CD4-positive, alpha-beta memory T cell (primary cell): ENCODE measurements around the gene SLC12A5. TPM values are rescaled to one million over a fixed set of nuclear protein-coding genes. Genes with fewer than 3 reads are reported as not detected.
A peak's percentile ranks its signal among the peaks of the same experiment; 100 is the strongest.

Experiments used
- CTCF ChIA-PET: fragments of 350-600 bp; sonication (Branson Sonifier 250); formaldehyde crosslinking; loops from one replicate; lab custom pipeline; 2021; ENCODE audit warnings: inconsistent platforms; ENCODE audit not compliant: partially characterized antibody; lab: Charles Lee
- POLR2A ChIA-PET: fragments of 350-600 bp; sonication (Branson Sonifier 250); formaldehyde crosslinking; loops from one replicate; lab custom pipeline; 2021; ENCODE audit not compliant: partially characterized antibody; lab: Charles Lee
- DNase-seq, 5 donors: peaks; one replicate each; pipeline versions ENCODE4 v3.0.0 to v3.0.0-alpha.2; 2020 to 2022; ENCODE audit warnings: mixed read lengths in 1 of 5
- H3K27ac ChIP-seq: one replicate; pipeline ENCODE4 v1.7.0; 2013; ENCODE audit warnings: low read depth, low read length
- H3K27me3 ChIP-seq: 2 replicates; pipeline ENCODE4 v1.7.0; 2013; ENCODE audit warnings: mild to moderate bottlenecking, low read length, moderate library complexity; ENCODE audit not compliant: insufficient read depth
- H3K36me3 ChIP-seq: 2 replicates; pipeline ENCODE4 v1.7.0; 2013; ENCODE audit warnings: mild to moderate bottlenecking, low read length, moderate library complexity; ENCODE audit not compliant: insufficient read depth
- H3K4me1 ChIP-seq: 2 replicates; pipeline ENCODE4 v1.7.0; 2013; ENCODE audit warnings: mild to moderate bottlenecking, low read length, moderate library complexity; ENCODE audit not compliant: insufficient read depth
- H3K4me3 ChIP-seq, 2 donors: one replicate each; pipeline ENCODE4 v1.7.0; 2013; ENCODE audit warnings: low read length in 2 of 2, mild to moderate bottlenecking in 1 of 2
- H3K9me3 ChIP-seq, 2 donors: one replicate each; pipeline ENCODE4 v1.7.0; 2013; ENCODE audit warnings: low read length in 2 of 2, control low read depth in 1 of 2; ENCODE audit not compliant: control insufficient read depth in 1 of 2
- H3K27ac Mint-ChIP-seq, 7 donors: one replicate each; pipeline ENCODE4 v1.8.0; 2020 to 2021; ENCODE audit warnings: mixed read lengths in 7 of 7, mild to moderate bottlenecking in 6 of 7, inconsistent platforms in 3 of 7, moderate library complexity in 3 of 7
- H3K27me3 Mint-ChIP-seq, 2 donors: one replicate each; pipeline ENCODE4 v1.8.0; 2020 to 2021; ENCODE audit warnings: mixed read lengths in 2 of 2
- H3K36me3 Mint-ChIP-seq, 2 donors: one replicate each; pipeline ENCODE4 v1.8.0; 2020 to 2021; ENCODE audit warnings: mixed read lengths in 2 of 2, inconsistent platforms in 1 of 2, mild to moderate bottlenecking in 1 of 2
- H3K4me1 Mint-ChIP-seq, 4 donors: one replicate each; pipeline ENCODE4 v1.8.0; 2020 to 2021; ENCODE audit warnings: mixed read lengths in 4 of 4, mild to moderate bottlenecking in 1 of 4
- H3K4me3 Mint-ChIP-seq, 8 donors: one replicate each; pipeline ENCODE4 v1.8.0; 2020 to 2021; ENCODE audit warnings: mixed read lengths in 8 of 8, mild to moderate bottlenecking in 7 of 8, moderate library complexity in 6 of 8, inconsistent platforms in 3 of 8
- H3K9me3 Mint-ChIP-seq, 8 donors: one replicate each; pipeline ENCODE4 v1.8.0; 2020 to 2021; ENCODE audit warnings: mixed read lengths in 8 of 8, mild to moderate bottlenecking in 5 of 8, inconsistent platforms in 3 of 8, moderate library complexity in 1 of 8
- intact Hi-C: fragments of 100-400 bp; cut with micrococcal nuclease; formaldehyde crosslinking; loops from one replicate; pipeline ENCODE4 v1.15.1; 2023
- polyA plus RNA-seq, 2 donors: library from polyadenylated mRNA; unstranded; fragments of 300-500 nt; fragmentation: Illumina TruSeq; gene quantifications; one replicate each; pipeline ENCODE4 v1.2.3, GENCODE V29; 2021
- total RNA-seq, 2 experiments: library from RNA; stranded (reverse); gene quantifications; one replicate each; pipeline ENCODE4 v1.2.3, GENCODE V29; 2021

Gene SLC12A5
- total and polyA plus RNA-seq, 4 experiments from 2014 or later = not detected

- ChIA-PET POLR2A (interaction anchor here (0.6 to 2.9 kb wide), 11 partner anchors 9 to 112 kb away, joined by 3 to 9 read pairs (median 3); partner anchors contain the start of genes PCIF1 and ZNF335), CTCF (interaction anchor here (1.0 to 4.7 kb wide), 5 partner anchors 8 to 170 kb away, joined by 3 to 42 read pairs (median 4); no protein-coding TSS in a partner anchor)
- no peaks in the 10 kb centered on the region for H3K27me3 ChIP-seq
- peaks cover 82% of the 10 kb centered on the region for H3K4me1 ChIP-seq
- Mint-ChIP-seq H3K27me3 (peaks cover 1 to 16% of the 10 kb centered on the region in 2 donors), H3K27ac (peak overlapping the region; percentile 75 to 93 (median 77)), H3K4me1 (peaks cover 61 to 87% (median 74%) of the 10 kb centered on the region in 4 donors), H3K36me3 (no peaks in the 10 kb centered on the region), H3K4me3 (peak overlapping the region; percentile 50 to 88 (median 80)), H3K9me3 (no peaks in the 10 kb centered on the region)
- no peaks in the 10 kb centered on the region for H3K9me3 ChIP-seq
- no peak overlapping the region for H3K27ac ChIP-seq
- peak overlapping the region in 1 of 2 donors; percentile 17 for H3K4me3 ChIP-seq
- DNase-seq = peak; percentile 41 to 74 (median 57)
- H3K36me3 ChIP-seq = no peaks in the 10 kb centered on the region
- intact Hi-C loops = no loop called here
These were observed 24.0 kb upstream of the SLC12A5 start for GRCh38 chr20:46004889-46005473.

DNA sequence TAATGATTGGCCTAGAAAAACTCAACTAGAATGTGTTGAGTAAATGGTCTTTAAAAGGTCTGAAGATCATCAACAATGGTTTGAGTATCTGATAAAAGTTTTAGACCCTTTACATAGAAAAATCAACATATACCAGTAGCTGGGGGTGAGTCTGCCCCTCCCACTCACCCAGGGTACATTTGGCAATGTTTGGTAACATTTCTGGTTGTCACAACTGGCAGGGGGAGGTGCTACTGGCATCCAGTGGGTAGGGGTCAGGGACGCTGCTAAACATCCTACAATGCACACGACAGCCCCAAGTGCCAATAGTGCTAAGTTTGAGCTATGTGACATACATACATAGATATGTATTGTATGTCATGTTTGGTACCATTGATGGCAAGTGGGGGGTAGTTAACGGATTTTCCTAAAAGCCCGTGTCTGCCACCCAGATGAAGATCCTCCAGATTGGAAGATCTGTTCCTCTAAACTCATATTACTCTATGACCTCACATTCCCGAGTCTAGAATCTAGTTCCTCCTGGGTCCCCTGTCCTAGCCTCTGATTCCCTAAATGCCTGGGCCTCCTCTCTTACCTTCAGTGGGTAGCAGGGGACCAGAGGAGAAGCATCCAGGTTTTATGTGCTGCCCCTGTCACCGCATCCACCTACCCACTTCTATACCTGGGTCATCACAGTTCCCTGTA lies 22.9 kb upstream of the SLC12A5 start:
- H3K27me3 ChIP-seq = peaks cover 8% of the 10 kb centered on the region
- Mint-ChIP-seq H3K4me1 (peaks cover 55 to 86% (median 75%) of the 10 kb centered on the region in 4 donors), H3K27ac (peak overlapping the region in 4 of 7 donors; percentile 56 to 82 (median 72)), H3K27me3 (peaks cover 9 to 25% of the 10 kb centered on the region in 2 donors), H3K36me3 (peaks cover 0 to 1% of the 10 kb centered on the region in 2 donors), H3K9me3 (no peaks in the 10 kb centered on the region), H3K4me3 (peak overlapping the region in 6 of 8 donors; percentile 48 to 88 (median 82))
- intact Hi-C loops = no loop called here
- H3K36me3 ChIP-seq = no peaks in the 10 kb centered on the region
- H3K4me1 ChIP-seq = peaks cover 82% of the 10 kb centered on the region
- no peak for DNase-seq
- H3K27ac ChIP-seq = no peak overlapping the region
- ChIA-PET POLR2A (interaction anchor here (1.1 to 2.9 kb wide), 2 partner anchors 34 to 71 kb away, joined by 4 to 9 read pairs; partner anchors contain the start of genes PCIF1 and ZNF335), CTCF (interaction anchor here (4.1 to 4.7 kb wide), 2 partner anchors 8 to 19 kb away, joined by 33 to 42 read pairs; no protein-coding TSS in a partner anchor)
- no peak overlapping the region for H3K4me3 ChIP-seq
- H3K9me3 ChIP-seq = no peaks in the 10 kb centered on the region

DNA sequence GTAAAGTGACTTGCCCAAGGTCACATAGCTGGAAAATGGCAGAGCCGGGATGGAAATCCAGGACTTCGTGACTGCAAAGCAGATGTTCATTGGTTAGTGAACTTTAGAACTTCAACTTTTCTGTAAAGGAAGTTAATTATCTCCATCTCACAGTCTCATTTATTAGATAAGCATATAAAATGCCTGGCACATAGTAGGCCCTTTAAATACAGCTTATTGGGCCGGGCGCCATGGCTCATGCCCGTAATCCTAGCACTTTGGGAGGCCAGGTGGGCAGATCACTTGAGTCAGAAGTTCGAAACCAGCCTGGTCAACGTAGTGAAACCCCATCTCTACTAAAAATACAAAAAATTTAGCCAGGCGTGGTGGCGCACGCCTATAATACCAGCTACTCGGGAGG lies 22.1 kb upstream of the SLC12A5 start:
- peaks cover 17 to 32% of the 10 kb centered on the region in 2 donors for H3K27me3 Mint-ChIP-seq
- H3K4me1 ChIP-seq = peaks cover 82% of the 10 kb centered on the region
- peaks cover 0 to 5% (median 0%) of the 10 kb centered on the region in 8 donors for H3K9me3 Mint-ChIP-seq
- H3K27ac ChIP-seq = no peak overlapping the region
- no peaks in the 10 kb centered on the region for H3K9me3 ChIP-seq
- DNase-seq = no peak
- peaks cover 16% of the 10 kb centered on the region for H3K27me3 ChIP-seq
- intact Hi-C loops = no loop called here
- H3K36me3 Mint-ChIP-seq = peaks cover 0 to 1% of the 10 kb centered on the region in 2 donors
- CTCF ChIA-PET = no interaction called here
- peak overlapping the region in 1 of 7 donors; percentile 66 for H3K27ac Mint-ChIP-seq
- POLR2A ChIA-PET = interaction anchor here (1.1 kb wide), 1 partner anchor 72 kb away, joined by 4 read pairs; the partner anchor contains the start of gene PCIF1
- no peak overlapping the region for H3K4me3 ChIP-seq
- peaks cover 54 to 86% (median 76%) of the 10 kb centered on the region in 4 donors for H3K4me1 Mint-ChIP-seq
- no peak overlapping the region for H3K4me3 Mint-ChIP-seq
- H3K36me3 ChIP-seq = no peaks in the 10 kb centered on the region

DNA sequence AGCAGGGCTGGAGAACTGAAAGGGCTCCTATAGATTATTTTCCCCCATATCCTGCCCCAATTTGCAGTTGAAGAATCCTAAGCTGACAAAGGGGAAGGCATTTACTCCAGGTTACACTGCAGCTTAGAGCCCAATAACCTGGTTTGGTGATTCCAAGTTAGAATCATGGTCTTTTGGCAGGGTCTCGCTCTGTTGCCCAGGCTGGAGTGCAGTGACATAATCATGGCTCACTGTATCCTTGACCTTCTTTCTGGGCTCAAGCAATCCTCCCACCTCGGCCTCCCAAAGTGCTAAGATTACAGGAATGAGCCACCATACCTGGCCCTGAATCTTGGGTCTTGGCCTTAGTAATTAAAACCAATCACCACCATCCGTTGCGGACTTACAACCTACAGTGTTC lies 21.3 kb upstream of the SLC12A5 start:
- Histone ChIP-seq H3K27me3 (peaks cover 23% of the 10 kb centered on the region), H3K9me3 (no peaks in the 10 kb centered on the region), H3K36me3 (no peaks in the 10 kb centered on the region), H3K4me1 (peaks cover 87% of the 10 kb centered on the region), H3K4me3 (no peak overlapping the region), H3K27ac (no peak overlapping the region)
- Mint-ChIP-seq H3K4me1 (peaks cover 54 to 91% (median 79%) of the 10 kb centered on the region in 4 donors), H3K27ac (peak overlapping the region in 1 of 7 donors; percentile 66), H3K4me3 (peak overlapping the region in 3 of 8 donors; percentile 34 to 75 (median 44)), H3K9me3 (peaks cover 0 to 5% (median 0%) of the 10 kb centered on the region in 8 donors), H3K36me3 (peaks cover 0 to 1% of the 10 kb centered on the region in 2 donors), H3K27me3 (peaks cover 22 to 36% of the 10 kb centered on the region in 2 donors)
- ChIA-PET CTCF (no interaction called here), POLR2A (no interaction called here)
- DNase-seq = no peak
- intact Hi-C loops = no loop called here

- ChIA-PET CTCF (interaction anchor here (1.0 to 2.4 kb wide), 3 partner anchors 13 to 40 kb away, joined by 3 to 16 read pairs (median 3); no protein-coding TSS in a partner anchor), POLR2A (interaction anchor here (0.9 to 1.0 kb wide), 2 partner anchors 38 to 39 kb away, joined by 3 read pairs; partner anchors contain the start of gene ZNF335)
- Mint-ChIP-seq H3K36me3 (peaks cover 0 to 1% of the 10 kb centered on the region in 2 donors), H3K4me1 (peaks cover 49 to 94% (median 76%) of the 10 kb centered on the region in 4 donors), H3K27ac (peak overlapping the region in 4 of 7 donors; percentile 17 to 90 (median 83)), H3K9me3 (peaks cover 0 to 5% (median 0%) of the 10 kb centered on the region in 8 donors), H3K27me3 (peaks cover 26 to 48% of the 10 kb centered on the region in 2 donors), H3K4me3 (peak overlapping the region in 4 of 8 donors; percentile 45 to 89 (median 59))
- intact Hi-C loops = loop anchor here (5.0 kb wide), 2 partner anchors 38 to 677 kb away; partner anchors contain the start of genes TP53RK and ZNF335
- Histone ChIP-seq H3K4me3 (no peak overlapping the region), H3K27ac (no peak overlapping the region), H3K36me3 (no peaks in the 10 kb centered on the region), H3K9me3 (no peaks in the 10 kb centered on the region), H3K27me3 (peaks cover 30% of the 10 kb centered on the region), H3K4me1 (peaks cover 88% of the 10 kb centered on the region)
- DNase-seq = no peak
These were observed 19.2 kb upstream of the SLC12A5 start for GRCh38 chr20:46009816-46010215.

DNA sequence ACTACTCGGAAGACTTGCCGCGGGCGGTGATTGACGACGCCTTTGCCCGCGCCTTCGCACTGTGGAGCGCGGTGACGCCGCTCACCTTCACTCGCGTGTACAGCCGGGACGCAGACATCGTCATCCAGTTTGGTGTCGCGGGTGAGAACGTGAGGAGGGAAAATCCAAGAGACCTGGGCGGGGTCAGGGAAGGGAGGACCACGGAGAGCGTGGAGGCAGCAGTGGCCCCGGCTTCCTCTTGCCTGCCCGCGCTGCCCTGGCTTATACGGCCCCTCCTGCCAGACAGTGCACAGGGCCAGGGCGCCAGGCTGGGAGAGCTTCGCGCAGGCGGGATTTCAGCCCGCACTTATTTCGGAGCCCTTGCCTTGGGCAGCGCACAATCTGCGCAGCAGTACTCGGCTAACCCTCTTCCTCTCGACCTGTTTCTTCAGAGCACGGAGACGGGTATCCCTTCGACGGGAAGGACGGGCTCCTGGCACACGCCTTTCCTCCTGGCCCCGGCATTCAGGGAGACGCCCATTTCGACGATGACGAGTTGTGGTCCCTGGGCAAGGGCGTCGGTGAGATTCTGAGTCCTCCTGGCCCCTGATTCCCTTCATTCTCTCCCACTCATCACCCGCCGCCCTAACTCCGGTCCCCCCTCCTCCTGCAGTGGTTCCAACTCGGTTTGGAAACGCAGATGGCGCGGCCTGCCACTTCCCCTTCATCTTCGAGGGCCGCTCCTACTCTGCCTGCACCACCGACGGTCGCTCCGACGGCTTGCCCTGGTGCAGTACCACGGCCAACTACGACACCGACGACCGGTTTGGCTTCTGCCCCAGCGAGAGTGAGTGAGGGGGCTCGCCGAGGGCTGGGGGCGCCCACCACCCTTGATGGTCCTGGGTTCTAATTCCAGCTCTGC lies 18.3 kb upstream of the SLC12A5 start:
- ChIA-PET CTCF (interaction anchor here (1.3 to 5.2 kb wide), 4 partner anchors 12 to 163 kb away, joined by 5 to 150 read pairs (median 40); no protein-coding TSS in a partner anchor), POLR2A (interaction anchor here (1.0 kb wide), 1 partner anchor 11 kb away, joined by 4 read pairs; no protein-coding TSS in a partner anchor)
- Histone ChIP-seq H3K9me3 (no peaks in the 10 kb centered on the region), H3K27ac (no peak overlapping the region), H3K27me3 (peaks cover 30% of the 10 kb centered on the region), H3K4me1 (peaks cover 79% of the 10 kb centered on the region), H3K4me3 (peak overlapping the region; percentile 23 to 37), H3K36me3 (no peaks in the 10 kb centered on the region)
- H3K4me1 Mint-ChIP-seq = peaks cover 41 to 90% (median 67%) of the 10 kb centered on the region in 4 donors
- H3K36me3 Mint-ChIP-seq = peaks cover 0 to 1% of the 10 kb centered on the region in 2 donors
- peak overlapping the region; percentile 47 to 90 (median 83) for H3K27ac Mint-ChIP-seq
- DNase-seq = peak; percentile 55 to 86 (median 61)
- H3K9me3 Mint-ChIP-seq = peaks cover 0 to 5% (median 0%) of the 10 kb centered on the region in 8 donors
- intact Hi-C loops = loop anchor here (5.0 kb wide), 2 partner anchors 38 to 677 kb away; partner anchors contain the start of genes TP53RK and ZNF335
- peaks cover 26 to 52% of the 10 kb centered on the region in 2 donors for H3K27me3 Mint-ChIP-seq
- H3K4me3 Mint-ChIP-seq = peak overlapping the region in 7 of 8 donors; percentile 23 to 89 (median 82)
